ENCODE measurements around the gene FAM229A.
"Not testable (repeated sequence)": the region's sequence is repeated elsewhere in the genome, so short reads cannot be mapped to it uniquely, and the experiment has no call there.

The FAM229A gene

GRCh38 chr1:32362474-32363313 is at the start of gene FAM229A, which contains the start of gene TSSK3:
Gene FAM229A, minus strand, starts transcription at chr1:32362485. Its CDS starts 394 bp downstream, at chr1:32362091.
Gene TSSK3, plus strand, starts transcription at chr1:32362539. Its CDS starts 163 bp downstream, at chr1:32362702.
- no peak for DNase-seq (ENCODE audit: low spot score)

GRCh38 chr1:32411261-32411660 is 49.0 kb upstream of the FAM229A start:
- no peak for DNase-seq (ENCODE audit: low spot score)

- DNase-seq (ENCODE audit: low spot score), result peak; percentile 93
Measured at GRCh38 chr1:32406629-32407111, 44.4 kb upstream of the FAM229A start.

- peak; percentile 60 for DNase-seq (ENCODE audit: low spot score)
Measured at GRCh38 chr1:32405672-32406467, 43.6 kb upstream of the FAM229A start.

GRCh38 chr1:32404946-32405345 is 42.7 kb upstream of the FAM229A start:
- no peak for DNase-seq (ENCODE audit: low spot score)

GRCh38 chr1:32400876-32401631 is 38.8 kb upstream of the FAM229A start:
- DNase-seq (ENCODE audit: low spot score), result peak; percentile 84

- no peak for DNase-seq (ENCODE audit: low spot score)
Measured at GRCh38 chr1:32399843-32400242, 37.6 kb upstream of the FAM229A start.

GRCh38 chr1:32398401-32398800 is 36.1 kb upstream of the FAM229A start:
- peak; percentile 56 for DNase-seq (ENCODE audit: low spot score)

- DNase-seq (ENCODE audit: low spot score), result not testable (repeated sequence)
Measured at GRCh38 chr1:32396524-32396923, 34.2 kb upstream of the FAM229A start.

- DNase-seq (ENCODE audit: low spot score), result no peak
Measured at GRCh38 chr1:32394890-32395432, 32.7 kb upstream of the FAM229A start.

GRCh38 chr1:32394141-32394889 is 32.0 kb upstream of the FAM229A start, which contains the start of gene BSDC1:
Gene BSDC1, minus strand, starts transcription at chr1:32394441. Its CDS starts 27 bp downstream, at chr1:32394414.
- DNase-seq (ENCODE audit: low spot score), result peak; percentile 99

- DNase-seq (ENCODE audit: low spot score), result peak; percentile 42
Measured at GRCh38 chr1:32393832-32394140, 31.5 kb upstream of the FAM229A start.

GRCh38 chr1:32393136-32393535 is 30.9 kb upstream of the FAM229A start:
- peak; percentile 53 for DNase-seq (ENCODE audit: low spot score)

GRCh38 chr1:32392325-32392724 is 30.0 kb upstream of the FAM229A start:
- no peak for DNase-seq (ENCODE audit: low spot score)

- DNase-seq (ENCODE audit: low spot score), result no peak
Measured at GRCh38 chr1:32390904-32391870, 28.9 kb upstream of the FAM229A start.

- DNase-seq (ENCODE audit: low spot score), result no peak
Measured at GRCh38 chr1:32388641-32389040, 26.4 kb upstream of the FAM229A start.

GRCh38 chr1:32386676-32387392 is 24.5 kb upstream of the FAM229A start:
- DNase-seq (ENCODE audit: low spot score), result no peak

- DNase-seq (ENCODE audit: low spot score), result no peak
Measured at GRCh38 chr1:32380057-32380456, 17.8 kb upstream of the FAM229A start.

- DNase-seq (ENCODE audit: low spot score), result no peak
Measured at GRCh38 chr1:32377541-32378220, 15.4 kb upstream of the FAM229A start.

Data from kidney tubule cell (primary cell).